HG02885 (cell line): ENCODE measurements around the gene LELP1.
"Not testable (repeated sequence)": the region's sequence is repeated elsewhere in the genome, so short reads cannot be mapped to it uniquely, and the experiment has no call there.

Source experiments
- ATAC-seq: cut with Tn5 transposase; IDR thresholded peaks from one replicate; pipeline ENCODE4 v1.9.1; 2021; ENCODE audit warnings: mild to moderate bottlenecking; ENCODE audit not compliant: unreplicated experiment, poor library complexity

The LELP1 gene

GRCh38 chr1:153203130-153203529 is at the start of gene LELP1:
Gene LELP1 (plus strand): TSS chr1:153203430. CDS start chr1:153204708, 1,278 bp downstream.
- ATAC-seq: no peak

GRCh38 chr1:153155541-153155940 is 47.7 kb upstream of the LELP1 start:
- no peak for ATAC-seq

DNA sequence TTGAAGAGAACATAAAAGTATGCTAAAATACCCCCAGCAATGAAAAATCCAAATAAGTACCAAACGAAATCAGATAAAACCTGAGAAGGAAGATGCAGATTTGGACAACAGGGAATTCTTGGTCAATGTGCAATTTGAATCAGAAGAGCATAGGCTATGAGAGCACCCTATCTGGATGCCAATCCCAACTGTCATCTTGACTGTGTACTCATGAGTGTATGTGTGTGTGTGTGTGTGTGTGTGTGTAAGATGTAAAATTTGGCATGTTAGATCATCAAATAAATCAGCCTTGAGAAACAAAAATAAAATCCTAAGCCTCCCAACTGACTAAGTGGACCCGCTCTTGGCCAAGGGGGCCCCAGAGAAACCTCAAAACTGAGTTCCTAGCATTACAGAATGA is 34.5 kb upstream of the LELP1 start:
- no peak for ATAC-seq

DNA sequence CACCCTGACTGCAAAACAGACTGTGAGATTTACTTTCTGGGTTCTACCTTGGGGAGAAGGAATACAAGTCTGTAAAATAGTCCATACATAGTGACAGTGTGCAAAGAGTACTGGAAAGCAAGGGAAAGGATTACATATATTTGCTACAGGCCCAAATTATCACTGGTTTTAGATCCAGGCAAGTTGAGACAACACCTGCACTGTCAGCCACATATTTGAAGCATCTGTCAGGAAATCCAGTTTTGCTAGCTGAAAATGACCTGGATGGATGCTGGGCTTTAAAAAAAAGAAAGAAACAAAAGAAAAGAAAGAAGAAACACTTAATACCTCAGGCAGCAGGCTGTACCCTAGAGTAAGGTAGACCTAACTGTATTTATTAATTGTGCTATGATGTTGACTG is 28.6 kb upstream of the LELP1 start:
- ATAC-seq: no peak

DNA sequence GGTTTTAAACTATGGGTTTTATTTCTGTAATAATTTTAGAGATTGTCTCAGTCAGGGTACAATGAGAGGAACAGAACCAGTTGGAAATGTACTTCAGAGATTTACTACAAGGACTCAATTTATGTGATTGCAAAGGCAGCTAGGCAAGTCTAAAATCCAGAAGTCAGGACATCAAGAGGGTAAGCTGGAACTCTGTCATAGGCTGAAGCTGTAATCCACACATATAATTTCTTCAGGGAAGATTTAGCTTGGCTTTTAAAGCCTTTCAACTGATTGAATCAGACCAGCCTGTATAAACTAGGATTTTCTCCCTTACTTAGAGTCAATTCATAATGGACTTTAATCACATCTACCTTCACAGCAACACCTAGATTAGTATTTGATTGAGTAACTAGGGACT is 24.3 kb upstream of the LELP1 start:
- ATAC-seq: no peak

DNA sequence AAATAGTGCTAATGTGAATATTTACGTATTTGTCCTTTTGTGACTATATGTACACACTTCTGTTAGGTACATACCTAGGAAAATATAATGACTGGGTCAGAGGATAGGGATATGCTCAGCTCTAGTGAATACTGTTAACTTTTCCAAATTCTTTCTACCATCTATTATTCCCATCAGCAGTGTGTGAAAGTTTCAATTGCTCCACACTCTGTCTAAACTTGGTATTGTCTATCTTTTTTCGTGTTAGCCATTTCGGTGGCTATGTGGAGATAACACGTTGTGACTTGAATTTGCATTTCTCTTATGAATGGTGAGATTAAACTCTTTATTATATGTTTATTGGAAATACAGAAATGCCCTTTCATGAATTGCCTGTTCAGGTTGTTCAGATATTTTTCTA is 22.7 kb upstream of the LELP1 start:
- ATAC-seq: no peak

- ATAC-seq: not testable (repeated sequence)
These were observed 14.9 kb upstream of the LELP1 start for GRCh38 chr1:153188301-153188700.

DNA sequence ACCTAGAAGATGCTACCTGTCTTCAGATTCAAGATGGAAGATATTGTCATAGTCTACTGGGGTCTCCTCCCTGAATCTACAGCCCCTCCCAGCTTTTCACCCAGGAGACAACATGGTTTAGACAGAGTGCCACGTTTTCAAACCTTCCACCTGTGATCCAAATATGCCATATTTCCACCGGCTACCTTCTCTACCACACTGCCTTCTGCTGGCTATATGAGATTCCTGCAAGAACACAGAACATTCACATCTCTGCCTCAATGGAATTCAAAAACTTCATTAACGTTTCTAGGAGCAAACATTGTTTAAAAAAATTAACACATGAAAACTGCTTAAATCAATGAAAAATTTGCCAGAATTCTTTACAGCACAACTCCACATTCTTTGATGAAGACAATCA is 12.9 kb upstream of the LELP1 start:
- ATAC-seq: no peak

- ATAC-seq: no peak
These were observed 10.5 kb upstream of the LELP1 start for GRCh38 chr1:153192697-153193096.

DNA sequence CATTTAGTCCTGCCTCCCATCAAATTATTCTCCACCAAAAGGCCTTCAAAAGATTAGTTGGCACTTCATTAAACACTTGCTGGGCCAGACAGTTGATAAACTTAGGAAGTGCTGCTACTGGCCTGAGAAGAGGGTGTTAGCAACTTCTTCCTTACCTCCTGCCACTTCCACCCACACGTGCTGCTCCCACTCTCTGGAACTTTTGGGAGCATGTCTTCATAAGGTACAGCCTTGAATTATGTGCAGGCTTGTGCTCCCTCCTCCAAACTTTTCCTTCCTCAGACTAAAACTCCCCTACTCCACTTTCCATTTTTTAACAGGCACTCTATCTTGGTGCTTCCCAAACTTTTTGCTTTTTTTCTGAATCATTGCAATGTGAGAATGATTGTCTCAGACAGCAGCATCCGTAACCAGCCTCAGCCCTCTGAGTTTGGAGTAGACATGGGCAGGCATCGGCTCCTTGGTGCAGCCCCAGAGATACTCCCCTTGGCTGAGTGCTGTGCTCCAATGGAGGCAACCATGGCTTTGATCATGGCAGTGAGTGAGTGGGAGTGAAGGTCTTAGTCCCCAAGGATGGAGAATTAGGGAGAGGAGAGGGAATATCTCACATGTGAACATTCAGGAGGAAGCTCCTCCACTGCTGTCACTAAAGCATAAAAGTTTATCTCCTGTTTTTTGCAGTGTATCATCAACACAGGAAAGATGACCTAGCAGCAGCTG is 8.7 kb upstream of the LELP1 start:
- no peak for ATAC-seq

DNA sequence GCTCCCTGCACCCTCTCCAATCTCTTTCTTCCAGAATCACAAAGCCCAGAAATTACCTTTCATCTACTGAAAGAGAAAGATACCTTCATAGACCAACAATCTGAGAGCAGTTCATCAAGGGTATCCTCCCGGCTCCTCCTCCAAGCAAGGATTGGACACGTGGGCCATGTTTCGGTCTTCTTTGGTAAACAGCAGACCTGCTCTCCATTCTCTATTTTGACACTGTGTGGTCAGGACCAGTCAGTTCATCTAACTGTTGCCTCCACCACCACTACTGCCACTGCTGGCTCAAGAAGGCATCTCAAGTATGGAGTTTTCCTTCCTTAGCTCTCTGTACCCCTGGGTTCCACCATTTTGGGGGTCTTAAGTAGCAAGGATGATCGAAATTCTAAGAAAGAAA is 8.0 kb upstream of the LELP1 start:
- no peak for ATAC-seq

GRCh38 chr1:153202006-153202405 is 1.2 kb upstream of the LELP1 start:
- ATAC-seq: no peak

GRCh38 chr1:153206631-153207030 is 3.4 kb downstream of the LELP1 start:
- ATAC-seq: no peak

- ATAC-seq: no peak
These were observed 7.0 kb downstream of the LELP1 start for GRCh38 chr1:153210206-153210605.

DNA sequence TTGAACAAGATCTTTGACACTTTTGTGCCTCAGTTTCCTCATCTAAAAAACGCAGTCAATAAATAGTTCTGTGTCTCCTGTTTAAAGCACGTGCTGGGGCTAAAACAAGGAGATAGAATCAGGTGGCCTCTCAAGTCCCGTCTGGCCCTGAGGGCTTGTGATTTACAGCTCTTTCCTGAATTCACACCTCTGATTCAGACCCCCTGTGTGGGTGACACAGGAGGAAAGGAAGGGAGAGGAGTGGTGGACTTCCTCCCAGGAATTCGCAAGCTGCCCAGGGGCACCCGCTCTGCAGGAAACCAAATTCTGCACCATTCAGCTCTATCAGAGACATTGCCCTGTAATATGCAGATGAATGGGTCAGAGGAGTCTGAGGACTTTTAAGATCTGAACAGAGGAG is 9.0 kb downstream of the LELP1 start:
- no peak for ATAC-seq

DNA sequence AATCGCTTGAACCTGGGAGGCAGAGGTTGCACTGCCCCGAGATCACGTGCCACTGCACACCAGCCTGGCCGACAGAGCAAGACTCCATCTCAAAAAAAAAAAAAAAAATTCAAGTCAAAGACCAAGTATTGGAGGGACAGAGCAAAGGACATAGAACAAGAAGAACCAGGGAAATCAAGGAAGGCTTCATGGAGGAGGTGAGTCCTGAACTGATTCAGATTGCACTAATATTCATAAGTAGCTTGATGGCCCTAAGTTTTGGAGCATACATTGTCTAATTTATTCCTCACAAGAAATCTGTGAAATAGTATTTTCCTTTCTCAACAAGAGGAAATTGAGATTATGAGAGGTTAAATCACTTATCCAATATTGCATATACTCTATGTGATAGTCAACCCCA is 10.3 kb downstream of the LELP1 start:
- no peak for ATAC-seq

DNA sequence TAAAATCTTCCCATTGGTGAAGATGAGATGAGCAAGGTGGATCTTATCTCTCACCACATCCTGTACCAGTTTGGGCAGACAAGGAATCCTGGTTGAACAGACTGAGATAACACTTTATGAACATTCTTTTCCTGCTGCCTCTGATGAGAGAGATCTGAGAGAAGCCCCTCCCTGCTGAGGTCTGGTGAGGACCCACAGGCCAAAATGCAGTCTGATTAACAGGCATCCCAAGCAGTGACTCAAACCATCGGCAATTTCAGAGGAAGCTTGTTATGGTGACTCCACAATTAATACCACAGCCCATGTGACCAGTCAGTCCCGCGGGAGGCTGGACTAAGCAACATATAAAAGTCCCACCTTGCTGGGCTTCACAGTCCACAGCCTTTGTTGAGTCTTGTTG is 14.0 kb downstream of the LELP1 start, which contains the start of gene PRR9:
TSS of gene PRR9 (plus strand) at position 373 of the 400 bp plus-strand sequence. CDS start 561 bp downstream, outside the sequence.
- ATAC-seq: no peak

GRCh38 chr1:153217744-153218416 is 14.7 kb downstream of the LELP1 start:
- ATAC-seq: no peak

DNA sequence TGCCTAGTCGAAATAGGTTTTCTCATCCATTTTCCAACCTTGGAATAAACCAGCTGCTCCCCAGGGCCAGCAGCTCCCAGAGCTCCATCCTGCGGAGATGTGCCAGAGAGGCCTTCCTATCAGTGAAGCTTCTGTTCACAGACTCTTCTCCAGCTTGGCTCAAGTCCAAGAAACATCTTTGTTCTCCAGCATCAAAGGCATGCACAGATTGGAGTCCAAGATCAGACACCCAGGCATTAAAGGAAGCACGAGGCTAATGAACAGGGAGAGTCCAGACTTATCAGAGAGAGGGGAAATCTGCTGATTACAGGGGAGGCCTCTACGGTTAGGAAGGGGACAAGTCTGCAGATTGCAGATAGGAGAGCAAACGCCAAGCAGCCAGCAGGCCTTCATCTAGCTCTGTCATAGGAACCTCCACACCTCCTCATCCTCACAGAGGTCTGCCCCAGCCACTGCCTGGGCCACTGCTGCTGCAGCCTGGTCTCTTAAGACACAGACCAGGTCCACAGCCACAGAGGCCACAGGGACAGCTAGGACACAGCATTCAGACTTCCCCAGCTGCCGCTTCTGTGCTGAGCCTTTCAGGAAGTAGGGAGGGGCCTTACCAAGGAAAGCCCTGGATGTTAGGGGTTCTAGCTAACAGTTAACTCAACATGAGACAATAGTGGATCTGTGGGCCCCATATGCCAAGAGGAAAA is 17.5 kb downstream of the LELP1 start:
- no peak for ATAC-seq

GRCh38 chr1:153223040-153223891 is 20.0 kb downstream of the LELP1 start:
- peak; percentile 85 for ATAC-seq
